Measurements from ENCODE around the gene RNASEL.

RNASEL gene

GRCh38 chr1:182599339-182599738 is 10.3 kb upstream of the RNASEL start:
- no peak for DNase-seq

- DNase-seq = no peak
Observed at GRCh38 chr1:182598296-182598695, 9.2 kb upstream of the RNASEL start.

GRCh38 chr1:182596934-182597333 is 7.9 kb upstream of the RNASEL start:
- no peak for DNase-seq

- peak; percentile 63 for DNase-seq
Observed at GRCh38 chr1:182595641-182596240, 6.7 kb upstream of the RNASEL start.

GRCh38 chr1:182589931-182590330 is 875 bp upstream of the RNASEL start:
- DNase-seq = no peak

GRCh38 chr1:182589520-182589919 is 464 bp upstream of the RNASEL start:
- DNase-seq = no peak

GRCh38 chr1:182587666-182588499 is 1.2 kb downstream of the RNASEL start:
- no peak for DNase-seq

- DNase-seq = no peak
Observed at GRCh38 chr1:182587093-182587492, 2.0 kb downstream of the RNASEL start.

- no peak for DNase-seq
Observed at GRCh38 chr1:182586380-182586779, 2.7 kb downstream of the RNASEL start.

GRCh38 chr1:182584746-182585145 is 4.3 kb downstream of the RNASEL start:
- no peak for DNase-seq

GRCh38 chr1:182580736-182581135 is 8.3 kb downstream of the RNASEL start:
- DNase-seq = no peak

GRCh38 chr1:182575540-182576149 is 13.4 kb downstream of the RNASEL start:
- DNase-seq = no peak

GRCh38 chr1:182574156-182574555 is 14.9 kb downstream of the RNASEL start:
- no peak for DNase-seq

- no peak for DNase-seq
Observed at GRCh38 chr1:182570611-182570970, 18.5 kb downstream of the RNASEL start.

GRCh38 chr1:182569939-182570610 is 19.0 kb downstream of the RNASEL start:
- no peak for DNase-seq

- DNase-seq = no peak
Observed at GRCh38 chr1:182568647-182569284, 20.3 kb downstream of the RNASEL start.

GRCh38 chr1:182567629-182568028 is 21.4 kb downstream of the RNASEL start:
- no peak for DNase-seq

GRCh38 chr1:182565537-182565936 is 23.5 kb downstream of the RNASEL start:
- no peak for DNase-seq

GRCh38 chr1:182564406-182565004 is 24.6 kb downstream of the RNASEL start:
- no peak for DNase-seq

GRCh38 chr1:182563095-182563494 is 26.0 kb downstream of the RNASEL start:
- DNase-seq = no peak

- no peak for DNase-seq
Observed at GRCh38 chr1:182561456-182561855, 27.6 kb downstream of the RNASEL start.

- no peak for DNase-seq
Observed at GRCh38 chr1:182560392-182560984, 28.6 kb downstream of the RNASEL start.

All from stimulated activated CD4-positive, alpha-beta T cell treated with anti-CD3 and anti-CD28 coated beads, Interleukin-12 subunit alpha, Interleukin-12 subunit beta, amount 100 ng/mL, for 4 hours (primary cell).